GM23338 (cell line): ENCODE data around the gene GRM5. TPM values are rescaled to one million over a fixed set of nuclear protein-coding genes. Genes with fewer than 3 reads are reported as not detected.

ENCODE experiments used
- ATAC-seq: fragments of 200-7000 bp; cut with Tn5 transposase; 3 replicates; pipeline ENCODE4 v1.9.1; 2020
- DNase-seq: peaks from one replicate; pipeline ENCODE4 v3.0.0-alpha.2; 2015; ENCODE audit warnings: low spot score
- H2AFZ ChIP-seq: fragments of 200-600 bp; sonication (generic); 2 replicates; pipeline ENCODE4 v1.8.0; 2016; ENCODE audit warnings: antibody characterized with exemption, mild to moderate bottlenecking, moderate library complexity
- H3F3A ChIP-seq: fragments of 200-600 bp; sonication (generic); replicated peaks from 2 replicates; pipeline ENCODE4 v1.8.0; 2017; ENCODE audit warnings: antibody characterized with exemption, mixed run types, low read depth
- H3K27ac ChIP-seq: fragments of 200-600 bp; sonication (generic); 2 replicates; pipeline ENCODE4 v1.6.1; 2016; ENCODE audit warnings: low read depth
- H3K27me3 ChIP-seq: fragments of 200-600 bp; sonication (generic); 2 replicates; pipeline ENCODE4 v1.8.0; 2016; ENCODE audit warnings: mild to moderate bottlenecking, mixed run types, moderate library complexity; ENCODE audit not compliant: insufficient read depth
- H3K36me3 ChIP-seq: fragments of 200-600 bp; sonication (generic); 2 replicates; pipeline ENCODE4 v1.8.0; 2016; ENCODE audit warnings: mild to moderate bottlenecking; ENCODE audit not compliant: insufficient read depth
- H3K4me1 ChIP-seq: fragments of 200-600 bp; sonication (generic); 2 replicates; pipeline ENCODE4 v1.8.0; 2016; ENCODE audit warnings: mild to moderate bottlenecking, moderate library complexity; ENCODE audit not compliant: insufficient read depth
- H3K4me2 ChIP-seq: fragments of 200-600 bp; sonication (generic); 2 replicates; pipeline ENCODE4 v1.7.1; 2017; ENCODE audit warnings: mixed run types
- H3K4me3 ChIP-seq: fragments of 200-600 bp; sonication (generic); 2 replicates; pipeline ENCODE4 v1.6.1; 2016; ENCODE audit warnings: mixed run types
- H3K79me2 ChIP-seq: fragments of 200-600 bp; sonication (generic); replicated peaks from 2 replicates; pipeline ENCODE4 v1.8.0; 2017; ENCODE audit warnings: mild to moderate bottlenecking; ENCODE audit not compliant: insufficient read depth
- H3K9me2 ChIP-seq: fragments of 200-600 bp; sonication (generic); 2 replicates; pipeline ENCODE4 v1.8.0; 2017; ENCODE audit not compliant: insufficient read depth
- H4K20me1 ChIP-seq: fragments of 200-600 bp; sonication (generic); replicated peaks from 2 replicates; pipeline ENCODE4 v1.8.0; 2017; ENCODE audit warnings: mild to moderate bottlenecking; ENCODE audit not compliant: insufficient read depth
- H3K27ac Mint-ChIP-seq: 2 replicates; pipeline ENCODE4 v1.8.0; 2020; ENCODE audit warnings: inconsistent platforms, mild to moderate bottlenecking, moderate library complexity, mixed read lengths
- H3K27me3 Mint-ChIP-seq: 3 replicates; pipeline ENCODE4 v1.8.0; 2022; ENCODE audit warnings: low read depth, mild to moderate bottlenecking, moderate library complexity, mixed read lengths, inconsistent platforms; ENCODE audit not compliant: insufficient read depth, poor library complexity
- H3K36me3 Mint-ChIP-seq: 3 replicates; pipeline ENCODE4 v1.8.0; 2021; ENCODE audit warnings: low read depth, mild to moderate bottlenecking, inconsistent platforms, moderate library complexity, mixed read lengths
- H3K4me1 Mint-ChIP-seq: 3 replicates; pipeline ENCODE4 v1.8.0; 2020; ENCODE audit warnings: mild to moderate bottlenecking, inconsistent platforms, mixed read lengths
- H3K4me3 Mint-ChIP-seq: 3 replicates; pipeline ENCODE4 v1.8.0; 2021; ENCODE audit warnings: moderate library complexity, mild to moderate bottlenecking, inconsistent platforms, mixed read lengths
- H3K9me3 Mint-ChIP-seq: 3 replicates; pipeline ENCODE4 v1.8.0; 2020; ENCODE audit warnings: moderate library complexity, mild to moderate bottlenecking, inconsistent platforms, mixed read lengths
- CREB1 ChIP-seq: fragments of 250-450 bp; sonication (Bioruptor Pico); IDR thresholded peaks from 2 replicates; pipeline ENCODE4 v1.5.0; 2020; ENCODE audit warnings: low read depth, mild to moderate bottlenecking, moderate library complexity
- CTCF ChIP-seq, 2 experiments: fragments of 200-600 bp in 1 of 2; sonication (generic) in 1 of 2; conservative IDR thresholded peaks; 2 replicates each; pipeline versions ENCODE4 v1.5.1 to v1.6.1; 2016 to 2017; ENCODE audit warnings: antibody characterized with exemption in 2 of 2, low read depth in 2 of 2, mild to moderate bottlenecking in 2 of 2, moderate library complexity in 1 of 2
- ETS1 ChIP-seq: IDR thresholded peaks from 2 replicates; pipeline ENCODE4 v1.6.1; 2016; ENCODE audit warnings: antibody characterized with exemption
- EZH2 ChIP-seq: fragments of 200-600 bp; sonication (generic); IDR thresholded peaks from one replicate; pipeline ENCODE4 v1.8.0; 2017; ENCODE audit warnings: antibody characterized with exemption, mild to moderate bottlenecking, low read depth; ENCODE audit not compliant: unreplicated experiment
- EZH2phosphoT487 ChIP-seq: fragments of 200-600 bp; sonication (generic); IDR thresholded peaks from one replicate; pipeline ENCODE4 v1.8.1; 2018; ENCODE audit warnings: antibody characterized with exemption; ENCODE audit not compliant: unreplicated experiment
- JUNB ChIP-seq: IDR thresholded peaks from one replicate; pipeline ENCODE4 v1.6.1; 2016; ENCODE audit warnings: antibody characterized with exemption; ENCODE audit not compliant: unreplicated experiment
- NANOG ChIP-seq: IDR thresholded peaks from 2 replicates; pipeline ENCODE4 v1.6.1; 2016; ENCODE audit warnings: antibody characterized with exemption, borderline replicate concordance
- POLR2AphosphoS5 ChIP-seq: IDR thresholded peaks from 2 replicates; pipeline ENCODE4 v1.6.1; 2016; ENCODE audit warnings: antibody characterized with exemption, low read depth
- REST ChIP-seq: IDR thresholded peaks from one replicate; pipeline ENCODE4 v1.6.1; 2018; ENCODE audit warnings: antibody characterized with exemption; ENCODE audit not compliant: unreplicated experiment
- STAT1 ChIP-seq: IDR thresholded peaks from one replicate; pipeline ENCODE4 v1.6.1; 2016; ENCODE audit warnings: antibody characterized with exemption; ENCODE audit not compliant: unreplicated experiment
- ZNF114 ChIP-seq: fragments of 250-450 bp; sonication (Bioruptor Pico); IDR thresholded peaks from 2 replicates; pipeline ENCODE4 v1.5.0; 2020; ENCODE audit warnings: mild to moderate bottlenecking, moderate library complexity
- ZNF331 ChIP-seq: fragments of 250-450 bp; sonication (Bioruptor Pico); IDR thresholded peaks from 2 replicates; pipeline ENCODE4 v1.5.0; 2020; ENCODE audit warnings: low read depth, mild to moderate bottlenecking, moderate library complexity
- ZNF462 ChIP-seq: fragments of 250-450 bp; sonication (Bioruptor Pico); IDR thresholded peaks from 2 replicates; pipeline ENCODE4 v1.5.0; 2020; ENCODE audit warnings: mild to moderate bottlenecking, moderate library complexity
- polyA plus RNA-seq: library from polyadenylated mRNA; unstranded; fragments of >200 nt; fragmentation: Nextera tagmentation; extraction: Ambion mirVana; gene quantifications from 2 replicates; pipeline ENCODE4 v1.2.1, GENCODE V29; 2016
- total RNA-seq: library from RNA; depleted of rRNA; stranded (reverse); fragments of >200 nt; shearing (Covaris generic); gene quantifications from 2 replicates; pipeline ENCODE4 v1.2.3, GENCODE V29; 2014

Gene GRM5
- total and polyA plus RNA-seq, 2 experiments from 2014 or later = 0.23 to 0.45 TPM

GRCh38 chr11:88807349-88807748 is 258.4 kb downstream of the GRM5 start:
- TF ChIP-seq ETS1 (no peak), JUNB (no peak), ZNF462 (no peak), ZNF114 (no peak), NANOG (no peak), POLR2AphosphoS5 (no peak), EZH2 (no peak), STAT1 (no peak), ZNF331 (no peak), EZH2phosphoT487 (no peak), CREB1 (CRISPR knock-in tag) (no peak), CTCF (conservative IDR thresholded peaks at IDR 0.05; ENCODE audit: low read depth in 2 of 2) (no peak), REST (no peak)
- H3K36me3 ChIP-seq = no peaks in the 10 kb centered on the region
- H3K79me2 ChIP-seq = no peaks in the 10 kb centered on the region
- no peaks in the 10 kb centered on the region for H3K4me1 ChIP-seq
- H3K27ac ChIP-seq = no peak overlapping the region
- no peaks in the 10 kb centered on the region for H3K9me3 Mint-ChIP-seq
- H3K9me2 ChIP-seq = no peaks in the 10 kb centered on the region
- ATAC-seq = no peak
- no peak overlapping the region for H2AFZ ChIP-seq
- H3K4me2 ChIP-seq = no peak overlapping the region
- no peak for DNase-seq
- H3K27me3 ChIP-seq = no peaks in the 10 kb centered on the region
- H3K36me3 Mint-ChIP-seq = no peaks in the 10 kb centered on the region
- H3K4me1 Mint-ChIP-seq = peaks cover 10% of the 10 kb centered on the region; the same call in 2 of the 3 replicates
- no peak overlapping the region for H3K4me3 ChIP-seq
- H4K20me1 ChIP-seq = no peaks in the 10 kb centered on the region
- H3F3A ChIP-seq = no peaks in the 10 kb centered on the region
- H3K4me3 Mint-ChIP-seq = no peak overlapping the region
- H3K27ac Mint-ChIP-seq = no peak overlapping the region
- peaks cover 2% of the 10 kb centered on the region for H3K27me3 Mint-ChIP-seq
